HEK293 (cell line): ENCODE data around the gene CMTM5.

Experiments used
- CTCF ChIA-PET: fragments of 350-600 bp; formaldehyde crosslinking; extraction: SDS; loops from one replicate; lab custom pipeline; 2021; ENCODE audit warnings: antibody characterized with exemption; lab: Yijun Ruan, JAX
- POLR2A ChIA-PET: fragments of 300-600 bp; formaldehyde crosslinking; extraction: SDS; loops from one replicate; lab custom pipeline; 2020; ENCODE audit warnings: antibody characterized with exemption, inconsistent platforms; lab: Yijun Ruan, JAX
- H3K27ac ChIP-seq: fragments of 200-500 bp; sonication (Bioruptor generic); 2 replicates; pipeline ENCODE4 v1.5.1; 2014; ENCODE audit warnings: low read depth, low read length, control low read depth, inconsistent platforms; ENCODE audit errors: extremely low read depth
- H3K36me3 ChIP-seq, 2 experiments: fragments of 200-500 bp in 1 of 2; sonication (Bioruptor generic) in 1 of 2; 1 replicate in 1 of 2; 2 replicates in 1 of 2; pipeline ENCODE4 v1.5.1; 2014 to 2017; ENCODE audit warnings: inconsistent platforms in 2 of 2, low read length in 2 of 2; ENCODE audit not compliant: control insufficient read depth in 2 of 2, insufficient read depth in 1 of 2
- H3K4me1 ChIP-seq: fragments of 200-500 bp; sonication (Bioruptor generic); 2 replicates; pipeline ENCODE4 v1.5.1; 2014; ENCODE audit warnings: mild to moderate bottlenecking, low read length, inconsistent platforms; ENCODE audit not compliant: control insufficient read depth, insufficient read depth
- H3K4me3 ChIP-seq: 2 replicates; pipeline ENCODE4 v1.5.1; 2011; ENCODE audit warnings: low read depth, mild to moderate bottlenecking, control low read depth, low read length, moderate library complexity
- H3K9me3 ChIP-seq: fragments of 200-500 bp; sonication (Bioruptor generic); 2 replicates; pipeline ENCODE4 v1.5.1; 2014; ENCODE audit warnings: low read depth, low read length, inconsistent platforms; ENCODE audit not compliant: control insufficient read depth, insufficient read depth
- IKZF3 ChIP-seq: fragments of 450-650 bp; IDR thresholded peaks from 2 replicates; pipeline ENCODE4 v1.5.0; 2018; ENCODE audit warnings: missing biosample characterization, mild to moderate bottlenecking, missing genetic modification characterization, moderate library complexity
- KLF16 ChIP-seq: fragments of 450-650 bp; formaldehyde crosslinking; IDR thresholded peaks from 2 replicates; pipeline ENCODE4 v1.5.1; 2017; ENCODE audit warnings: missing biosample characterization, missing genetic modification characterization
- KLF9 ChIP-seq: fragments of 450-650 bp; formaldehyde crosslinking; IDR thresholded peaks from 2 replicates; pipeline ENCODE4 v1.5.1; 2016; ENCODE audit warnings: missing biosample characterization, missing genetic modification characterization, low read depth
- RBAK ChIP-seq: fragments of 450-650 bp; formaldehyde crosslinking; IDR thresholded peaks from 2 replicates; pipeline ENCODE4 v1.5.1; 2016; ENCODE audit warnings: missing biosample characterization, missing genetic modification characterization
- SCRT1 ChIP-seq: fragments of 450-650 bp; formaldehyde crosslinking; IDR thresholded peaks from 2 replicates; pipeline ENCODE4 v1.5.1; 2016; ENCODE audit warnings: missing biosample characterization, missing genetic modification characterization, borderline replicate concordance
- YY2 ChIP-seq: fragments of 450-650 bp; formaldehyde crosslinking; IDR thresholded peaks from 2 replicates; pipeline ENCODE4 v1.5.1; 2016; ENCODE audit warnings: missing biosample characterization, missing genetic modification characterization
- ZFP3 ChIP-seq: fragments of 450-650 bp; formaldehyde crosslinking; IDR thresholded peaks from 2 replicates; pipeline ENCODE4 v1.5.1; 2016; ENCODE audit warnings: low read depth, missing biosample characterization, missing genetic modification characterization
- ZNF211 ChIP-seq: fragments of 450-650 bp; formaldehyde crosslinking; IDR thresholded peaks from 2 replicates; pipeline ENCODE4 v1.5.1; 2016; ENCODE audit warnings: low read depth, missing biosample characterization, missing genetic modification characterization
- ZNF266 ChIP-seq: fragments of 450-650 bp; formaldehyde crosslinking; IDR thresholded peaks from 2 replicates; pipeline ENCODE4 v1.5.1; 2016; ENCODE audit warnings: missing biosample characterization, missing genetic modification characterization, low read depth
- ZNF292 ChIP-seq: fragments of 450-650 bp; formaldehyde crosslinking; IDR thresholded peaks from 2 replicates; pipeline ENCODE4 v1.5.1; 2016; ENCODE audit warnings: low read depth, missing biosample characterization, missing genetic modification characterization, borderline replicate concordance
- ZNF433 ChIP-seq: fragments of 450-650 bp; formaldehyde crosslinking; IDR thresholded peaks from 2 replicates; pipeline ENCODE4 v1.5.1; 2016; ENCODE audit warnings: missing biosample characterization, missing genetic modification characterization, low read depth
- ZNF510 ChIP-seq: fragments of 450-650 bp; formaldehyde crosslinking; IDR thresholded peaks from 2 replicates; pipeline ENCODE4 v1.5.1; 2018; ENCODE audit warnings: mild to moderate bottlenecking, missing genetic modification characterization, missing biosample characterization; ENCODE audit not compliant: insufficient replicate concordance
- ZNF529 ChIP-seq: fragments of 450-650 bp; formaldehyde crosslinking; IDR thresholded peaks from 2 replicates; pipeline ENCODE4 v1.5.1; 2017; ENCODE audit warnings: missing genetic modification characterization, missing biosample characterization; ENCODE audit not compliant: insufficient replicate concordance
- ZNF585B ChIP-seq: fragments of 450-650 bp; formaldehyde crosslinking; IDR thresholded peaks from 2 replicates; pipeline ENCODE4 v1.5.1; 2016; ENCODE audit warnings: missing biosample characterization, missing genetic modification characterization
- ZNF623 ChIP-seq: fragments of 450-650 bp; formaldehyde crosslinking; IDR thresholded peaks from 2 replicates; pipeline ENCODE4 v1.5.1; 2016; ENCODE audit warnings: missing biosample characterization, missing genetic modification characterization
- ZNF664 ChIP-seq: fragments of 450-650 bp; formaldehyde crosslinking; IDR thresholded peaks from 2 replicates; pipeline ENCODE4 v1.5.1; 2016; ENCODE audit warnings: missing biosample characterization, missing genetic modification characterization
- ZNF776 ChIP-seq: fragments of 450-650 bp; formaldehyde crosslinking; IDR thresholded peaks from 2 replicates; pipeline ENCODE4 v1.5.0; 2017; ENCODE audit warnings: missing biosample characterization, missing genetic modification characterization, borderline replicate concordance
- ZNF785 ChIP-seq: fragments of 450-650 bp; formaldehyde crosslinking; IDR thresholded peaks from 2 replicates; pipeline ENCODE4 v1.5.1; 2016; ENCODE audit warnings: missing biosample characterization, missing genetic modification characterization
- TF ChIP-seq, protein P1 (sequence below): fragments of 450-650 bp; formaldehyde crosslinking; IDR thresholded peaks from 2 replicates; pipeline ENCODE4 v1.5.1; 2017; ENCODE audit warnings: missing biosample characterization, missing genetic modification characterization
- TF ChIP-seq, protein P2 (sequence below): fragments of 450-650 bp; formaldehyde crosslinking; IDR thresholded peaks from 2 replicates; pipeline ENCODE4 v1.5.1; 2016; ENCODE audit warnings: missing biosample characterization, missing genetic modification characterization
- TF ChIP-seq, protein P3 (sequence below): fragments of 450-650 bp; formaldehyde crosslinking; IDR thresholded peaks from 2 replicates; pipeline ENCODE4 v1.5.1; 2017; ENCODE audit warnings: missing biosample characterization, missing genetic modification characterization
- TF ChIP-seq, protein P4 (sequence below): IDR thresholded peaks from 2 replicates; pipeline ENCODE4 v1.6.1; 2011; ENCODE audit warnings: mild to moderate bottlenecking, low read depth, low read length, borderline replicate concordance
- TF ChIP-seq, protein P5 (sequence below): fragments of 450-650 bp; formaldehyde crosslinking; IDR thresholded peaks from 2 replicates; pipeline ENCODE4; 2016; ENCODE audit warnings: missing biosample characterization, missing genetic modification characterization

CMTM5 gene

DNA sequence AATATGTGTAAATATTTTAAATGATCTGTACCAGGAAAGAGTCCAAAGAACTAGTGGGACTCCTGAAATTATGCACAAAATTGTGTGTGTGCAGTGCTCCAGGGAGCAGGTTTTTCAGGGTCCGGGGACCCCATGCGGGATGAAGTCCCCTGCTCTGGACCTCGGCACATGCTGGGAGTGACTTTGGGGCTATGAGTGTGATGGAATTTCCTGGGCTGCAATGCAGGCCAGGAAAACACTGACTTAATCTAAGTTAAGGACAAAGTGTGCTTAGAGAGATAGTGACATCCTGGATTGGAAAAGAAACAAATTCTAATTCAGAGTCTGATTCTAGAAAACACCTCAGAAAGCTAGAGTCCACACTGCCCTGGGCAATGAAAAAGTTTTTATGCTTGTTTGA lies 37.4 kb downstream of the CMTM5 start (continued):
- TF ChIP-seq, protein P1, sequence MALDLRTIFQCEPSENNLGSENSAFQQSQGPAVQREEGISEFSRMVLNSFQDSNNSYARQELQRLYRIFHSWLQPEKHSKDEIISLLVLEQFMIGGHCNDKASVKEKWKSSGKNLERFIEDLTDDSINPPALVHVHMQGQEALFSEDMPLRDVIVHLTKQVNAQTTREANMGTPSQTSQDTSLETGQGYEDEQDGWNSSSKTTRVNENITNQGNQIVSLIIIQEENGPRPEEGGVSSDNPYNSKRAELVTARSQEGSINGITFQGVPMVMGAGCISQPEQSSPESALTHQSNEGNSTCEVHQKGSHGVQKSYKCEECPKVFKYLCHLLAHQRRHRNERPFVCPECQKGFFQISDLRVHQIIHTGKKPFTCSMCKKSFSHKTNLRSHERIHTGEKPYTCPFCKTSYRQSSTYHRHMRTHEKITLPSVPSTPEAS (tag by site-specific recombination), result no peak
- no peak for TF ChIP-seq ZNF211 (tag by site-specific recombination)
- no peak for TF ChIP-seq ZNF433 (tag by site-specific recombination)

DNA sequence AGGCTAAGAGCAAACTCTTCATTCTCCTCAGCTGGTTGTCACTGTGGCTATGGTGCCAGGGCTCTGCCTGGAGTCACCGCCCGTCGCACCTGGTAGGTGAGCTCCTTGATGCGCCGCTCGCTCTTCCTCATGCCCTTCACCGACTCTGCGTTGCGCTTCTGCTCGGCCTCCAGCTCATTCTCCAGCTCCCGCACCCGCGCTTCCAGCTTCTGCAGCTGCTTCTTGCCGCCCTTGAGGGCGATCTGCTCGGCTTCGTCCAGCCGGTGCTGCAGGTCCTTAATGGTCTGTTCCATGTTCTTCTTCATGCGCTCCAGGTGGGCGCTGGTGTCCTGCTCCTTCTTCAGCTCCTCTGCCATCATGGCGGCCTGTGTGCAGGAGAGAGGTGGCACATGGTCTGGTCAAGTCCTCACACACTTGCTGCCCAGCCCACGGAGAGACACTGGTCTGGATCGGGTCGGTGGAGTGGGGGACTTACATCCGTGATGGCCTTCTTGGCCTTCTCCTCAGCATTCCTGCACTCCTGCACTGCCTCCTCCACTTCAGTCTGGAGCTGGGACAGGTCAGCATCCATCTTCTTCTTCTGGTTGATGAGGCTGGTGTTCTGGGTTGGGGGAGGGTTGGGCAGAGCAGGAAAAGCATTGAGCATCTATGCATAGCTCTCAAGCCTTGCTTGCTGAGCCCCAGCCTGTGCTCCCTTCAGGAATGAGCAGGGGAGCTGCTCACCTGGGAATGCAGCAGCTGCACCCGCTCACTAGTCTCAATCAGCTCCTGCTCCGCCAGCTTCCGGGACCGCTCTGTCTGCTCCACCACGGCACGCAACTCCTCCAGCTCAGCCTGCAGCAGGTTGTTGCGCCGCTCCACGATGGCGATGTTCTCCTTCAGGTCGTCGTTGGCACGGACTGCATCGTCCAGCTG lies 38.3 kb downstream of the CMTM5 start:
- Histone ChIP-seq H3K9me3 (no peaks in the 10 kb centered on the region), H3K27ac (no peak overlapping the region), H3K4me3 (no peak overlapping the region), H3K4me1 (no peaks in the 10 kb centered on the region), H3K36me3 (no peaks in the 10 kb centered on the region)
- POLR2A ChIA-PET, result no interaction called here
- CTCF ChIA-PET, result no interaction called here
- TF ChIP-seq KLF9 (tag by site-specific recombination) (no peak), ZNF510 (tag by site-specific recombination) (no peak), IKZF3 (tag by site-specific recombination) (no peak), ZNF664 (tag by site-specific recombination) (no peak), ZFP3 (no peak), ZNF529 (tag by site-specific recombination) (no peak), ZNF776 (no peak), SCRT1 (no peak)
- TF ChIP-seq, protein P1 (tag by site-specific recombination), result no peak

DNA sequence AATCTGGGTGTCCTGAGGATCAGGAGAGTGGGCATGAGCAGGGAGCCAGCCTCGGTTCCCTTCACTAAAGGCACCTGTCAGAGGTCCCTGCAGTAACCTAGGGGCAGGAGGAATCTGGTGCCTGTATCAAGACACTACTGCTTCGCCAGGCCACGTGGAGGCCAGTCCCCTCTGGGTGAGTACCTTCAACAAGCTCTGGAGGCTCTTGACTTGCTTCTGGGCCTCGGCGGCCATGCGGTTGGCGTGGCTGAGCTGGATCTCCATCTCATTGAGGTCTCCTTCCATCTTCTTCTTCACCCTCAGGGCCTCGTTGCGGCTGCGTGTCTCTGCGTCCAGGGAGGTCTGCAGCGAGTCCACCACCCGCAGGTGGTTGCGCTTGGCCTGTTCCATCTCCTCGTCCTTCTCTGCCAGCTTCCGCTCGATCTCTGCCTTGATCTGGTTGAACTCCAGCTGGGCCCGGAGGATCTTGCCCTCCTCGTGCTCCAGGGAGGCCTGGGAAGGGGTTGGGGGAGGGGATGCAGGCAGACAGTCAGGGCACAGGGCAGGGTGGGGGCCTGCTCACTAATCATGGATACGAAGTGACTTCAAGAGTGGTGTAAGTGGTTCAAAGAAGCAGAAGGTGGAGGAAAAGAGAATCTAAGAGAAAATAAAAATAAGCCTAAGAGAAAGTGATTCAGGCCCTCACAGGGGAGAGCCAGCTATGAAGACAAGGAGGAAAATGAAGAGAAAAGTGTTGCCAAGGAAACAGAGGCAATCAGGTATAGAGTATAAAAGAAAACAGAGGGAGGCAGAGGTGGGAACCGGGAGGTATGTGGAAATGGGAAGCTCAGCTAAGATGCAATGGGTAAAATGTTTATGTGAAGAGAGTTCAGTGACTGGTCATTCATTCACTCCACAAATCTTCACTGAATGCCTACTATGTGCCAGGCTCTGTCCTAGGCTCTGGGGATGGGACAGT lies 39.3 kb downstream of the CMTM5 start:
- Histone ChIP-seq H3K4me3 (no peak overlapping the region), H3K9me3 (no peaks in the 10 kb centered on the region), H3K36me3 (no peaks in the 10 kb centered on the region), H3K4me1 (no peaks in the 10 kb centered on the region), H3K27ac (no peak overlapping the region)
- ChIA-PET CTCF (interaction anchor here (0.9 kb wide), 1 partner anchor 31 kb away, joined by 3 read pairs; no protein-coding TSS in a partner anchor), POLR2A (no interaction called here)
- TF ChIP-seq ZNF785 (no peak), ZNF266 (tag by site-specific recombination) (no peak), YY2 (tag by site-specific recombination) (no peak), ZNF623 (tag by site-specific recombination) (no peak), ZNF292 (tag by site-specific recombination) (no peak), ZNF585B (tag by site-specific recombination) (no peak), RBAK (tag by site-specific recombination) (no peak), KLF16 (no peak)
- TF ChIP-seq, protein P2, sequence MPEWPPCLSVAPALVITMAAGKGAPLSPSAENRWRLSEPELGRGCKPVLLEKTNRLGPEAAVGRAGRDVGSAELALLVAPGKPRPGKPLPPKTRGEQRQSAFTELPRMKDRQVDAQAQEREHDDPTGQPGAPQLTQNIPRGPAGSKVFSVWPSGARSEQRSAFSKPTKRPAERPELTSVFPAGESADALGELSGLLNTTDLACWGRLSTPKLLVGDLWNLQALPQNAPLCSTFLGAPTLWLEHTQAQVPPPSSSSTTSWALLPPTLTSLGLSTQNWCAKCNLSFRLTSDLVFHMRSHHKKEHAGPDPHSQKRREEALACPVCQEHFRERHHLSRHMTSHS (tag by site-specific recombination), result no peak
- TF ChIP-seq, protein P3, sequence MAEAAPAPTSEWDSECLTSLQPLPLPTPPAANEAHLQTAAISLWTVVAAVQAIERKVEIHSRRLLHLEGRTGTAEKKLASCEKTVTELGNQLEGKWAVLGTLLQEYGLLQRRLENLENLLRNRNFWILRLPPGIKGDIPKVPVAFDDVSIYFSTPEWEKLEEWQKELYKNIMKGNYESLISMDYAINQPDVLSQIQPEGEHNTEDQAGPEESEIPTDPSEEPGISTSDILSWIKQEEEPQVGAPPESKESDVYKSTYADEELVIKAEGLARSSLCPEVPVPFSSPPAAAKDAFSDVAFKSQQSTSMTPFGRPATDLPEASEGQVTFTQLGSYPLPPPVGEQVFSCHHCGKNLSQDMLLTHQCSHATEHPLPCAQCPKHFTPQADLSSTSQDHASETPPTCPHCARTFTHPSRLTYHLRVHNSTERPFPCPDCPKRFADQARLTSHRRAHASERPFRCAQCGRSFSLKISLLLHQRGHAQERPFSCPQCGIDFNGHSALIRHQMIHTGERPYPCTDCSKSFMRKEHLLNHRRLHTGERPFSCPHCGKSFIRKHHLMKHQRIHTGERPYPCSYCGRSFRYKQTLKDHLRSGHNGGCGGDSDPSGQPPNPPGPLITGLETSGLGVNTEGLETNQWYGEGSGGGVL, result no peak
- TF ChIP-seq, protein P4, sequence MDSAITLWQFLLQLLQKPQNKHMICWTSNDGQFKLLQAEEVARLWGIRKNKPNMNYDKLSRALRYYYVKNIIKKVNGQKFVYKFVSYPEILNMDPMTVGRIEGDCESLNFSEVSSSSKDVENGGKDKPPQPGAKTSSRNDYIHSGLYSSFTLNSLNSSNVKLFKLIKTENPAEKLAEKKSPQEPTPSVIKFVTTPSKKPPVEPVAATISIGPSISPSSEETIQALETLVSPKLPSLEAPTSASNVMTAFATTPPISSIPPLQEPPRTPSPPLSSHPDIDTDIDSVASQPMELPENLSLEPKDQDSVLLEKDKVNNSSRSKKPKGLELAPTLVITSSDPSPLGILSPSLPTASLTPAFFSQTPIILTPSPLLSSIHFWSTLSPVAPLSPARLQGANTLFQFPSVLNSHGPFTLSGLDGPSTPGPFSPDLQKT, result no peak
- TF ChIP-seq, protein P5, sequence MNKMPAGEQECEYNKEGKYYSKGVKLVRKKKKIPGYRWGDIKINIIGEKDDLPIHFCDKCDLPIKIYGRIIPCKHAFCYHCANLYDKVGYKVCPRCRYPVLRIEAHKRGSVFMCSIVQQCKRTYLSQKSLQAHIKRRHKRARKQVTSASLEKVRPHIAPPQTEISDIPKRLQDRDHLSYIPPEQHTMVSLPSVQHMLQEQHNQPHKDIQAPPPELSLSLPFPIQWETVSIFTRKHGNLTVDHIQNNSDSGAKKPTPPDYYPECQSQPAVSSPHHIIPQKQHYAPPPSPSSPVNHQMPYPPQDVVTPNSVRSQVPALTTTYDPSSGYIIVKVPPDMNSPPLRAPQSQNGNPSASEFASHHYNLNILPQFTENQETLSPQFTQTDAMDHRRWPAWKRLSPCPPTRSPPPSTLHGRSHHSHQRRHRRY (tag by site-specific recombination), result no peak
